ENCODE measurements around the gene CYB5A. TPM values are rescaled to one million over a fixed set of nuclear protein-coding genes. Genes with fewer than 3 reads are reported as not detected.
"Not testable (repeated sequence)": the region's sequence is repeated elsewhere in the genome, so short reads cannot be mapped to it uniquely, and the experiment has no call there.

CYB5A gene
- polyA plus RNA-seq, 1 of the 3 experiments (the other 2 are of a cell fraction): 42.1 TPM

GRCh38 chr18:74286106-74286855, 5.5 kb downstream of the CYB5A start (continued):
- TF ChIP-seq, protein P1, sequence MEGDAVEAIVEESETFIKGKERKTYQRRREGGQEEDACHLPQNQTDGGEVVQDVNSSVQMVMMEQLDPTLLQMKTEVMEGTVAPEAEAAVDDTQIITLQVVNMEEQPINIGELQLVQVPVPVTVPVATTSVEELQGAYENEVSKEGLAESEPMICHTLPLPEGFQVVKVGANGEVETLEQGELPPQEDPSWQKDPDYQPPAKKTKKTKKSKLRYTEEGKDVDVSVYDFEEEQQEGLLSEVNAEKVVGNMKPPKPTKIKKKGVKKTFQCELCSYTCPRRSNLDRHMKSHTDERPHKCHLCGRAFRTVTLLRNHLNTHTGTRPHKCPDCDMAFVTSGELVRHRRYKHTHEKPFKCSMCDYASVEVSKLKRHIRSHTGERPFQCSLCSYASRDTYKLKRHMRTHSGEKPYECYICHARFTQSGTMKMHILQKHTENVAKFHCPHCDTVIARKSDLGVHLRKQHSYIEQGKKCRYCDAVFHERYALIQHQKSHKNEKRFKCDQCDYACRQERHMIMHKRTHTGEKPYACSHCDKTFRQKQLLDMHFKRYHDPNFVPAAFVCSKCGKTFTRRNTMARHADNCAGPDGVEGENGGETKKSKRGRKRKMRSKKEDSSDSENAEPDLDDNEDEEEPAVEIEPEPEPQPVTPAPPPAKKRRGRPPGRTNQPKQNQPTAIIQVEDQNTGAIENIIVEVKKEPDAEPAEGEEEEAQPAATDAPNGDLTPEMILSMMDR (IDR thresholded peaks at IDR 0.05): no peak
- TF ChIP-seq, protein P2, sequence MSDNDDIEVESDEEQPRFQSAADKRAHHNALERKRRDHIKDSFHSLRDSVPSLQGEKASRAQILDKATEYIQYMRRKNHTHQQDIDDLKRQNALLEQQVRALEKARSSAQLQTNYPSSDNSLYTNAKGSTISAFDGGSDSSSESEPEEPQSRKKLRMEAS (IDR thresholded peaks at IDR 0.05; ENCODE audit: low read depth): no peak

GRCh38 chr18:74285583-74285982, 6.2 kb downstream of the CYB5A start:
- not testable (repeated sequence) for H3K27ac ChIP-seq (ENCODE audit: low read depth in 2 of 2, low read length in 1 of 2); H3K4me2 ChIP-seq; H3K9me3 ChIP-seq; H3K27me3 ChIP-seq (ENCODE audit: insufficient read depth); H3K4me3 ChIP-seq (ENCODE audit: low read depth in 2 of 2, low read length in 1 of 2); H3K9ac ChIP-seq; H3K9me2 ChIP-seq; H4K20me1 ChIP-seq (ENCODE audit: insufficient read depth); H3K36me3 ChIP-seq (replicated peaks in 1 of 2; ENCODE audit: control insufficient read depth in 1 of 2, insufficient read depth in 2 of 2, low read length in 1 of 2); H3F3A ChIP-seq (replicated peaks; ENCODE audit: insufficient read depth); H3K79me2 ChIP-seq (ENCODE audit: insufficient read depth); H2AFZ ChIP-seq (ENCODE audit: low read depth); DNase-seq
- 78% methylated on average over 3 of the region's 3 CpGs for WGBS (ENCODE audit: low lambda C conversion rate)
- POLR2A ChIA-PET: interaction anchor here (1.3 kb wide), 1 partner anchor 30 kb away, joined by 4 read pairs; no protein-coding TSS in a partner anchor
- H3K4me1 ChIP-seq (ENCODE audit: control insufficient read depth in 1 of 2, insufficient read depth in 2 of 2, low read depth in 1 of 2, low read length in 1 of 2): peaks cover 0 to 41% of the 10 kb centered on the region in 2 experiments; a peak in 1 of 4 replicates
- CTCF ChIA-PET: interaction anchor here (1.9 kb wide), 1 partner anchor 11 kb away, joined by 5 read pairs; no protein-coding TSS in a partner anchor

DNA sequence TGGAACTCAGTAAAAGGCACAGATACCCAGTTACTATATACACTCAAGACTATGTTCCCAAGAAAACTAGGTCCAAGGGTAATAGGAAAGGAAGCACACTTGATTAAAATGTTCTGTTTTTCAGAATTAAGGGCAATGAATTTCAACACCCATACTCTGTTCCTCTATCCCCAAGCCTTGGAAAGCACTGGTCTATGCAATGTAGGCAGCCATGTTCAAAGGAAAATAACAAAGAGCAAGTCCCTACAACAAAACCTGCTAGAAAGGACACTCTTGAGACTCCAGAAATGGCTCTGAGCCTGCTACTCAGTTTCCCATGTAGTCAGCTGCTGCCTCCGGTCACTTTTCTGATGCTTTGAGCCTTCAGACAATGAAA, 6.8 kb downstream of the CYB5A start:
- no peak for TF ChIP-seq ELF1 (IDR thresholded peaks at IDR 0.05)
- TF ChIP-seq, protein P2 (IDR thresholded peaks at IDR 0.05; ENCODE audit: low read depth): no peak
- TF ChIP-seq, protein P3, sequence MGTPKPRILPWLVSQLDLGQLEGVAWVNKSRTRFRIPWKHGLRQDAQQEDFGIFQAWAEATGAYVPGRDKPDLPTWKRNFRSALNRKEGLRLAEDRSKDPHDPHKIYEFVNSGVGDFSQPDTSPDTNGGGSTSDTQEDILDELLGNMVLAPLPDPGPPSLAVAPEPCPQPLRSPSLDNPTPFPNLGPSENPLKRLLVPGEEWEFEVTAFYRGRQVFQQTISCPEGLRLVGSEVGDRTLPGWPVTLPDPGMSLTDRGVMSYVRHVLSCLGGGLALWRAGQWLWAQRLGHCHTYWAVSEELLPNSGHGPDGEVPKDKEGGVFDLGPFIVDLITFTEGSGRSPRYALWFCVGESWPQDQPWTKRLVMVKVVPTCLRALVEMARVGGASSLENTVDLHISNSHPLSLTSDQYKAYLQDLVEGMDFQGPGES (IDR thresholded peaks at IDR 0.05; ENCODE audit: low read depth, low read length): no peak
- no peak for TF ChIP-seq USF2 (IDR thresholded peaks at IDR 0.05; ENCODE audit: borderline replicate concordance, low read depth, low read length)
- no peak for TF ChIP-seq YY1 (IDR thresholded peaks at IDR 0.05; ENCODE audit: low read depth)
- TF ChIP-seq MXI1 (IDR thresholded peaks at IDR 0.05; ENCODE audit: low read depth, low read length): no peak
- TF ChIP-seq FOXJ3 (CRISPR knock-in tag; IDR thresholded peaks at IDR 0.05): no peak
- TF ChIP-seq POLR2AphosphoS5 (IDR thresholded peaks at IDR 0.05; ENCODE audit: low read depth, low read length): no peak
- H3K4me3 ChIP-seq (ENCODE audit: low read depth in 2 of 2, low read length in 1 of 2): no peak overlapping the region
- H3K9me2 ChIP-seq: no peaks in the 10 kb centered on the region
- H3K27me3 ChIP-seq (ENCODE audit: insufficient read depth): no peaks in the 10 kb centered on the region
- DNase-seq: no peak
- no peaks in the 10 kb centered on the region for H3K36me3 ChIP-seq (replicated peaks in 1 of 2; ENCODE audit: control insufficient read depth in 1 of 2, insufficient read depth in 2 of 2, low read length in 1 of 2)
- no peaks in the 10 kb centered on the region for H3F3A ChIP-seq (replicated peaks; ENCODE audit: insufficient read depth)
- peak overlapping the region in 1 of 2 experiments; percentile 50; a peak in 1 of 4 replicates for H3K27ac ChIP-seq (ENCODE audit: low read depth in 2 of 2, low read length in 1 of 2)
- H3K9me3 ChIP-seq: no peaks in the 10 kb centered on the region
- no peak overlapping the region for H3K9ac ChIP-seq
- peaks cover 0 to 43% of the 10 kb centered on the region in 2 experiments; a peak in 1 of 4 replicates for H3K4me1 ChIP-seq (ENCODE audit: control insufficient read depth in 1 of 2, insufficient read depth in 2 of 2, low read depth in 1 of 2, low read length in 1 of 2)
- 94% methylated on average over 1 of the region's 1 CpG for WGBS (ENCODE audit: low lambda C conversion rate)
- H3K4me2 ChIP-seq: no peak overlapping the region
- POLR2A ChIA-PET: interaction anchor here (1.3 kb wide), 1 partner anchor 29 kb away, joined by 4 read pairs; no protein-coding TSS in a partner anchor
- no peak overlapping the region for H2AFZ ChIP-seq (ENCODE audit: low read depth)
- no peaks in the 10 kb centered on the region for H4K20me1 ChIP-seq (ENCODE audit: insufficient read depth)
- no peaks in the 10 kb centered on the region for H3K79me2 ChIP-seq (ENCODE audit: insufficient read depth)
- CTCF ChIA-PET: interaction anchor here (1.2 to 1.9 kb wide), 2 partner anchors 10 to 90 kb away, joined by 3 to 5 read pairs; no protein-coding TSS in a partner anchor
